Stimulated activated CD8-positive, alpha-beta memory T cell treated with anti-CD3 and anti-CD28 coated beads, Interleukin-15, amount 100 ng/mL, for 48 hours (primary cell): ENCODE measurements around the gene SLC39A11.

Source experiments
- DNase-seq, 2 donors: peaks; one replicate each; pipeline ENCODE4 v3.0.0-alpha.2; 2020; ENCODE audit warnings: low read depth in 2 of 2

Gene SLC39A11

GRCh38 chr17:72751746-72752145, 340.7 kb downstream of the SLC39A11 start:
- no peak for DNase-seq

DNA sequence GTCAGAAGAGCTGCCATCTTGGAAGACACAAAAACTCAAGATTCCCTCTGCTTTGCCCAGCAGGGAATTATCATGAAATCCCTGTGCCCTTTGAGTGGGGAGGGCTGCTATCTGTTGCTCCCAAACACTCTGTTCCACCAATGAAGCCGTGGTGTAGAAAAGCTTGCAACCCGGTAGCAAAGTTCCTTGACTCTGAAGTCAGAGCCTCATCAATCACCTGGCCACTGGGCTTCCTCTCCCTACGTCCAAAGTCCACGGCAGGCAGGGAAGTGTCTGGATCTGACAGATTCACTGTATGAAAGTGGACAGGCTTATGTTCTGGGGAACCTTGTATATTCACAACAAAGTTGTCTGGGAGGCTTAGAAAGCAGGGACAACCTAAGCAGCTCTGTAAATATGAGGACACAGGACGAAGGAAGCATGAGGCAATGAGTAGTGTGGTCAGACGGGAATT, 343.3 kb downstream of the SLC39A11 start:
- DNase-seq, result no peak

DNA sequence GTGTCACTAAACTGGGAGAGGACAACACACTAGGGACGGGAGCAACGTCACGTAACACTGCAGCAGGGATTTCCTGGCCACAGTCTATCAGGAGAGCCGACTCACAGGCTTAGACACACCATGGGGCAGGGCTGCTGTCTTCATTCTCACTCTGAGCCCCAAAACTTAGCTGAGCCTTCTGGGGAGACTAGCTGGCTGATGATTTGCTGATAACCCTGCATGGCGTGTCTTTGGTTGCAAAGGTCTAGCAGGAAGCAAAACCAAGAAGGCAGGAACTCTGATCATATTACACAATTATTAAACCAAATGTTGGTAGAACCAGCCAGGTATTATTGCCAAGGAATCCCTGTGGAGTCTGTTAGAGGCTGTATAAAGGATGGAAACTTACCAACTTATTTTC, 345.0 kb downstream of the SLC39A11 start:
- DNase-seq, result no peak

GRCh38 chr17:72745241-72745640, 347.2 kb downstream of the SLC39A11 start:
- no peak for DNase-seq

- DNase-seq, result no peak
Observed at GRCh38 chr17:72743037-72743467, 349.4 kb downstream of the SLC39A11 start.

- DNase-seq, result no peak
Observed at GRCh38 chr17:72737151-72737690, 355.3 kb downstream of the SLC39A11 start.

DNA sequence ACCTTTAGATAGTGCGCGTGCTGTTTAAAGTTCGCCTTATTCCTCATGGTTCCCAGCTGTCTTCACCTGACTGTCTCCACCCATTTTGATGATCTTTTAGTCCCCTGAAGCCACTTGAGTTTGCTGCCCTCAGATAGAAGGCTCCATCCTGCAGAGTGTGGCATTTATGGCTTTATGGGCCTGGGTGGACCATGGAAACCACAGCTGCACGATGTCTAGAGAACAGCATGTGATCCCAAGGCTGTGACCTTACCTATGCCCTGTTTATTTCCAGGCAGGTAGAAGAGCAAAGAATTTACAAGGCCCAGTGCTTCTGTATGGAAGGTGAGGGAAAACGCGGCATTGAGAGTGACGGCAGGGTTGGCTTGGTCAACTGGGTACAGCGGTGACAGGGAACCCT, 356.9 kb downstream of the SLC39A11 start:
- DNase-seq, result no peak

DNA sequence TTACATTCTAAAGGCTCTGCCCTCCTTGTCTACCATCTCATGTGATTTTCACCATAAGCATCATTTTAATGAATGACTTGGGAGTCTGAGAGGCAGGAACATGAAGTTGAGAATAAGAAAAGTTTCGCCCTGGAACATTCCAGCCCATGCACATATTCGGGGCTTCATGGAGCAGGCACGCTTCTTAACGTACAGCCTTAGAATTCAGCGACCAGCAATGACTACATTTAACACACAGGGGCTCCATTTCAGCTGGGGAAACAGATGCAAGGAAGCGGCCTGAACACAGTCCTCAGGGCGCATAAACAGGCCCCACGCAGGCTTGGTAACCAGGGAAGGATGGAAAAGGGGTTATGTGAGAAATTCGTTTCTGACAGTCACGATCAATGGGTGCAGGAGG, 357.4 kb downstream of the SLC39A11 start:
- no peak for DNase-seq

DNA sequence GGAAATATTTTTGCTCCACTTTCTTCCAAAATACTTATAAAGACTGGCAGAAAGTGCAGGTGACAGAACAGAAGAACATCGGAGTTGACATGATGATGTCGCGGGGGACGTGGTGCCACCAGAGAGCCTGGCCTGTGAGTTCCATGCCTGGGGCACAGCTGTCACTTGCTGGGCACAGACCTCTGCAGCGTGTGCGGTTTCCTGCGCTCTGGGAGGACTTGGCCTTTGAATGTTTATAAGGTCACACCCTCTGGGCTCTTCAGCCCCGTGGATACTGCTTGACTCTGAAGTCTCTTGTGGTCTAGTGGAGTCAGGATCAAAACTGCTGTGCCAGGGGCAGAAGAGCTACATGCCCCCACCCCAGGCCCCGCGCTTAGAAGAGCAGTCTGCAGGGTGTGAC, 357.9 kb downstream of the SLC39A11 start:
- DNase-seq, result no peak

- DNase-seq, result no peak
Observed at GRCh38 chr17:72733619-72734282, 358.7 kb downstream of the SLC39A11 start.

DNA sequence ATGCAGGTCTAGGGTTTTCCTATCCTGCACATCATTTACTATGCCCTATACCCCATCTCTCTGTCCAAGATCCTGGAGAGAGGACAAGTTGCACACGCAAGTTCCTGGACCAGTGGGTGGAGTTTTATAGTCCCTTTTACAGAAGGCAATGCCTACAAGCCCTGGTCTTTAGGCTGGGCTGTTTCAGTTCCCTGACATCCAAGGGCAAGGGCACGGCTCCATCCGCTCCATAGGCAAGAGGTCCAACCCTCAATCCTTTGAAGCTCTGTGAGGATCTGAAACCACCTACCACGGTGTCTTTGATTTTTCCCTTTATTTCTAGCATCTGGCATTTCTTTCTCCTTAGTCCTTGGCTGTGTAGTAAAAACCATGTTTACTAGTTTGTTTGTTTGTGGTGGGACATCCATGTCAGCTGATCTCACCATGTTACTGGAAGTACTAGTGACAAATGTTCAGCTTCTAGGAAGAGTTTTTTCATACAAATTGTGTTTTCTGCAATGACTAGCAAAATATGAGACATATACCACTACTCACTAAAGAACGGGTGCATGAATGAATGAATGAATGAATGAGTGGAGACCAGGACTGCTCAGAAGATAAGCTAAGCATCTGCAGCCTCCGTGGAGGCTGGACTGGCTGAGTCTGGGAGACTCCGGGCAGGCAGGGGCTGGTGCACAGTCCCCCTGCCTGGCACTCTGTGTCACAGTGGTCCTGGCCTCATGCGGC, 359.4 kb downstream of the SLC39A11 start:
- no peak for DNase-seq

- no peak for DNase-seq
Observed at GRCh38 chr17:72730077-72730476, 362.4 kb downstream of the SLC39A11 start.

DNA sequence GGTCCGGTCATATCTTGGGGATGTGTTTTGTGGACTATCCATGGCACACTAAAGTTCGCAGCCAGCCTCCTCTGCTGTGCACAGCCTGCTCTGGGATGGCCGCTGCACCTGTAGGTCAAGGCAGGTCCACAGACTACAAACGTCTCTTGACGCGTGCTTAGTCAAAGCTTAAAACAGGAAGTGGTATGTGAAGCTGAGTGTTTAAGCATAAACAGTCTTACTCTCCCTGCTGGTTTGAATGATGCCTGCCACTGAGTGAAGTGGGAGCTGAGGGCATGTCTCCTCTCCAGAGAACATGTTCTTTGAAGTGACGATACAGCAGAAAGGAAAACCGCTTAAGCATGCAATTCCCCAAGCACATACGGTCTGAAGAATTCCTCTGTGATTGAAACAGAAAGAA, 365.6 kb downstream of the SLC39A11 start:
- DNase-seq, result peak in 1 of 2 donors; percentile 8

DNA sequence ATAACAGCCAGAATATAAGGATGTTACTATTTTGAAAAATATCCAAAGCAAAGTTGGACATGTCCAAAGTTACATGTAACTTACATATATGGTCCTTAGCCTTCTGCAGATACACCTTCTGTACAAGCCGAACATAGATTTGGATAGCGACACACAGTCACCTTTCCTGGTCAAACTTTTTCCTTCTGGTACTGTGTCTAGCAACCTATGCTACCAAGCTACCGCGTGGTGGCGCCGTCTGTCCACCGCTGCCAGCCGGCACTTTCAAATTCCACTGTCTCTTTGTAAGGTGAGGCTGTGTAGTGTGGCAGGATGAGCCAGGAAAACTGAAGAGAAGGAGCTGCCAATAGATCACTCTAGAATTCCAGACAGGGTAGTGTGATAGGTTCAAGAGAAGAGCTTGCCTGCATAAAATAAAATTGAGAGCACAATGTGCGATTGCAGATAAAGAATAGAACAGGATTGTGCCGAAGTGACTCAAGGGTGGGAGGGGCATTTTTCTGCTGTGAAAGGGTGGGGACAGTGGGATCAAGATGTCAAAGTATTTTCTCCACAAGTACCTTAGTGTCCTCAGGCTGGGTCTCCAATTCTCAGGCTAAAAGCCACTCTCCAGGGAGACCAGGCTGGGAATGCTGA, 366.9 kb downstream of the SLC39A11 start:
- peak in 1 of 2 donors; percentile 20 for DNase-seq

GRCh38 chr17:72724267-72724666, 368.2 kb downstream of the SLC39A11 start:
- no peak for DNase-seq

- DNase-seq, result no peak
Observed at GRCh38 chr17:72723711-72724110, 368.8 kb downstream of the SLC39A11 start.

DNA sequence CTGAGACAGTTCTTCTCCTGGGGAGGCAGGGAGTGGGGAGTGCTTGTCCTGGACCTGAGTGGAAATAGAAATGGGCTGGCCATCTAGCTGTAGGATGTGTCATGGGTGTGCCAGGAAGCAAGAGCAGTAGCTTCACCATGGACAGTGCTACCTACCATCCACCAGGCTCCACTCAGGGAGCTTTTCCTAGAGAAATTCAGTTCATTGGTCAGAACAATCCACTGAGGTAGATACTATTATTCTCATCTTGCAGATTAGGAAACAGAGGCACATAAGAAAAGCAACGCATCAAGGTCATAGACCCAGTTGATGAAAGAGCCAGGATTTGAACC, 372.0 kb downstream of the SLC39A11 start:
- DNase-seq, result no peak

DNA sequence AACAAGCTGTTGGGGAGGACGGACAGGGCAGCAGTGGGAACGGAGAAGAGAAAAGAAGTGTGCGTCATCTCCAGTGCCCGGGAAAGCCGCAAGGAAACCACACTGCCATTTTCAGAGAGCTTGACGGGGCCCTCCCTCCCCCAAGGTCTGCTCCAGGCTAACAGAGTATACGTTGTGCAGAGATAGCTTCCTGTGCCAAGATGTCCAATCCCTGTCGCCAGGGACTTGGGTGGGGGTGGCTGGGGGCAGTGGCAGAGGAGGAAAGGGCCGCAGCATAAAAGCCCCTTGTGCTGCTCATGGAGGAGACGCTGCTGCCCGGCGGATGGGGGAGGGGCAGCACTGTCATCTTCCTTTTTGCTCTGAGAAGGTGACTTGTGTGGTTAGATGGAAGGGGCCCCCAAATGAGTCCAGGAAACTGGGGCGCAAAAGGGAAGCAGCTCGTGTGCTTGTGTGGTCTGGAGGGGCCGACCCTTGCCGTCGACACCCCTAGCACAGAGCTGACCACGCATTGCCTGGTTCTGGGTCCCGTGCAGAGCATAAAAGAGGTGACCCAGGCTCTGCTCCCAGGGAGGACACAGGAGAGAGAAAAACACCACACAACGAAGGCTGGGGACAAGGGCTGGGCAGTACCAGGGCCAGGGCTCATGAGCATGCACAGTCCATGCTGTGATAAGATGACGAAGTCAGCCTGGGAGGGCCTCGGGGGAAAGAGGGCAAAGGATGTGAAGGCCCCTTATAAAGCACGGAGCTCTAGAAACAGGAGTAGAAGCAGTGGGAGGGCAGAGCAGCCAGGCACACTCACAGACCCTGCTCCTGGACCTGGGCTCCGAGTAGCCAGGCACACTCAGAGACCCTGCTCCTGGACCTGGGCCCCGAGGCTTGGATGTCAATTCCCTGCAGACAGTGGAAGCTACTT, 372.7 kb downstream of the SLC39A11 start:
- peak; percentile 49 to 52 for DNase-seq

DNA sequence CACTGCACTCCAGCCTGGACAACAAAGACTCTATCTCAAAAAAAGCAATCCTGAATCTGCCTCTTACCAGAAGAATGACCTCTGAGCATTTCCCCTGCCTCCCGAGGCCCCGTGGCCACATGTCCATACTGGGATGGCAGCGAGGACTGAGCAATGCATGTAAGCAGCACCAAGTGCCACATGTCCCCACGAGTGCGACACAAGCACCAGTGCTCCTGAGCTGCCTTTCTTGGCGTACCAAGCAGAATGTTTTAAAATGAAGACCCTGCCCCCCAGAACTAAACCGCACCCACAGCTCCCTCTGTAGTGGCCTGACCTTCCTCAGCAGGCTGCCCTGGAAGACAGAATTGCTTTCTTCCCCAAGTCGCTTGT, 373.3 kb downstream of the SLC39A11 start:
- DNase-seq, result no peak

DNA sequence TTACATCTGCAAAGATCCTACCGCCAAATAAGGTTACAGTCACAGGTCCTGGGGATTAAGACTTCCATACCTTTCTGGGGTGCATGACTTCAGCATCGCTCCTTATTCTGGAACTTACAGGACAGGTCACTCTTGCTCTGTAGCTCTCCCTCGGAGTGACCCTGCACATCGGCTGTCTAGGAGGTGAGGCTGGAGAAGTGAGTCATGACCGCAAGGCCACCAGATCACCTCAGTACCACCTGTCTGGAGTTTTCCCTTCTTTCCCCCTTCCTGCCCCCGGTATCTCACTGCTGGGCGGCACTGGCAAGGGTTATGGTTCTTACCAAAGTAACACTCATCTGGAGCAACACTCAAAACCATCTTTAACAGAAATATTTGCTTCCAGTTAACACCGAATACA, 374.8 kb downstream of the SLC39A11 start:
- DNase-seq, result no peak

GRCh38 chr17:72717276-72717675, 375.2 kb downstream of the SLC39A11 start:
- DNase-seq, result no peak
